Right atrium auricular region (tissue), 2 donors: ENCODE results near the gene CDH20. TPM values are rescaled to one million over a fixed set of nuclear protein-coding genes. Genes with fewer than 3 reads are reported as not detected.

Source experiments
- DNase-seq: peaks from one replicate; pipeline ENCODE4 v3.0.0-alpha.2; 2019; ENCODE audit warnings: low spot score
- H3K27ac ChIP-seq, 2 donors: fragments of 200-600 bp; sonication (generic); 1 replicate in 1 of 2; 2 replicates in 1 of 2; pipeline ENCODE4 v1.5.1; 2016 to 2019
- H3K27me3 ChIP-seq, 2 donors: fragments of 200-600 bp; sonication (generic); one replicate each; pipeline versions ENCODE4 v1.5.1 to v1.6.0; 2017 to 2019
- H3K36me3 ChIP-seq: fragments of 200-600 bp; sonication (generic); one replicate; pipeline ENCODE4 v1.5.1; 2016
- H3K4me1 ChIP-seq, 2 donors: fragments of 200-600 bp; sonication (generic); one replicate each; pipeline versions ENCODE4 v1.5.1 to v1.6.0; 2017 to 2019
- H3K4me3 ChIP-seq, 2 donors: fragments of 200-600 bp; sonication (generic); 1 replicate in 1 of 2; 2 replicates in 1 of 2; pipeline ENCODE4 v1.5.1; 2017 to 2019; ENCODE audit warnings: mild to moderate bottlenecking in 1 of 2, moderate library complexity in 1 of 2
- H3K9me3 ChIP-seq, 2 donors: fragments of 200-600 bp; sonication (generic); one replicate each; pipeline ENCODE4 v1.5.1; 2019
- total RNA-seq, 2 donors: library from RNA; depleted of rRNA; stranded (reverse); fragments of >200 nt; gene quantifications; one replicate each; pipeline ENCODE4 v1.1.0, GENCODE V29; 2016
- TF ChIP-seq, protein P1 (sequence below), 2 donors: fragments of 200-600 bp; sonication (generic); IDR thresholded peaks; one replicate each; pipeline ENCODE4 v1.5.1; 2019; ENCODE audit warnings: antibody characterized with exemption in 2 of 2

CDH20 gene
- total RNA-seq, 2 donors from 2014 or later: 0.41 TPM; not detected in 1

DNA sequence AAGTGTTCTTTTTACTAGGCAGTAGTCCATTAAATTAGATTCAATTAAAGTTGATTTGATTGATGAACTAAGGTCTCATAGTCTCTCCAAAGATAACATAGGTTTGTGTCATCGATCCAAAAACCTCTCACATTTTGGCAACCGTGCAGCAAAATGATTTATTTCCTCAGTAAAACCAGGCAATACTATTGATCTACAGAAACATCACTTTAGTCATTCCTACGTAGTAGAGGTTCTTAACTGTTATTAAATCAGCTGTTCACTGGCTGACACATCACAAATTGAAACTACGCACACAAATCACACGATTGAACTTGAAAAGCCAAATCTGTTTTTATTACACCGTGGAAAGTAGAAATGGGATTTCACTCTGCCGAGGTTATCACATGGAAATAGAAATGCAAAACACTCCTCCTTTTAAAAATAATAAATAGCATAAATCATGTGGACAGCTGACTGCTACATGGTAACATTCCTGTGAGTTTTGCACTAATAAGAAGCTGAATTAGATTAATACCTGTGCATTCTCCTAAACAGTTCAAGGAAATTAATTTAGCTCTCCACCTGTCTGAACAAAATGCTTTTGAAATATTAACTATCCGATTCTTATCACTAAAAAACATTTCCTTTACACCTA lies 262.5 kb downstream of the CDH20 start:
- TF ChIP-seq, protein P1, sequence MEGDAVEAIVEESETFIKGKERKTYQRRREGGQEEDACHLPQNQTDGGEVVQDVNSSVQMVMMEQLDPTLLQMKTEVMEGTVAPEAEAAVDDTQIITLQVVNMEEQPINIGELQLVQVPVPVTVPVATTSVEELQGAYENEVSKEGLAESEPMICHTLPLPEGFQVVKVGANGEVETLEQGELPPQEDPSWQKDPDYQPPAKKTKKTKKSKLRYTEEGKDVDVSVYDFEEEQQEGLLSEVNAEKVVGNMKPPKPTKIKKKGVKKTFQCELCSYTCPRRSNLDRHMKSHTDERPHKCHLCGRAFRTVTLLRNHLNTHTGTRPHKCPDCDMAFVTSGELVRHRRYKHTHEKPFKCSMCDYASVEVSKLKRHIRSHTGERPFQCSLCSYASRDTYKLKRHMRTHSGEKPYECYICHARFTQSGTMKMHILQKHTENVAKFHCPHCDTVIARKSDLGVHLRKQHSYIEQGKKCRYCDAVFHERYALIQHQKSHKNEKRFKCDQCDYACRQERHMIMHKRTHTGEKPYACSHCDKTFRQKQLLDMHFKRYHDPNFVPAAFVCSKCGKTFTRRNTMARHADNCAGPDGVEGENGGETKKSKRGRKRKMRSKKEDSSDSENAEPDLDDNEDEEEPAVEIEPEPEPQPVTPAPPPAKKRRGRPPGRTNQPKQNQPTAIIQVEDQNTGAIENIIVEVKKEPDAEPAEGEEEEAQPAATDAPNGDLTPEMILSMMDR (IDR thresholded peaks at IDR 0.05): no peak
- Histone ChIP-seq H3K27me3 (no peaks in the 10 kb centered on the region), H3K27ac (no peak overlapping the region), H3K36me3 (no peaks in the 10 kb centered on the region), H3K9me3 (no peaks in the 10 kb centered on the region), H3K4me3 (no peak overlapping the region), H3K4me1 (no peaks in the 10 kb centered on the region)
- no peak for DNase-seq

DNA sequence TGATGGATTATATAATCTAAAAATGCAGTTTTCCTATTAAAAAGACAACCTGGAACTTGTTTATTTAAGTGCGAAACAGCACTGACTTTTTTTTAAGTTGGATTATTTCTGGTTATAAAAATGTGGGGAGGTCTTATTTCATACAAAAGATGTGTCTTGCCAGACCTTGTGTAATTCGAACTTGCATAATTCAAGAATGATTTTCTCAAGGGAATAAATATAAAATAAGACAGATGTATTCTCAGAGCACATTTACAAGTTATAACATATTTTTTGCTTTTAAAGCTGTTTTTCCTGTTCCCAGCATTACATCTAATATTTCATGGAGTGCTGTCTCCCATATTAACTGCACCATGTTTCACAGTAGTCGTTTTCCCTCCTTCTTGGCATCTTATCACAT lies 263.1 kb downstream of the CDH20 start:
- no peaks in the 10 kb centered on the region for H3K9me3 ChIP-seq
- H3K27ac ChIP-seq: no peak overlapping the region
- TF ChIP-seq, protein P1 (IDR thresholded peaks at IDR 0.05): no peak
- no peaks in the 10 kb centered on the region for H3K4me1 ChIP-seq
- H3K36me3 ChIP-seq: no peaks in the 10 kb centered on the region
- no peaks in the 10 kb centered on the region for H3K27me3 ChIP-seq
- DNase-seq: no peak
- H3K4me3 ChIP-seq: no peak overlapping the region

DNA sequence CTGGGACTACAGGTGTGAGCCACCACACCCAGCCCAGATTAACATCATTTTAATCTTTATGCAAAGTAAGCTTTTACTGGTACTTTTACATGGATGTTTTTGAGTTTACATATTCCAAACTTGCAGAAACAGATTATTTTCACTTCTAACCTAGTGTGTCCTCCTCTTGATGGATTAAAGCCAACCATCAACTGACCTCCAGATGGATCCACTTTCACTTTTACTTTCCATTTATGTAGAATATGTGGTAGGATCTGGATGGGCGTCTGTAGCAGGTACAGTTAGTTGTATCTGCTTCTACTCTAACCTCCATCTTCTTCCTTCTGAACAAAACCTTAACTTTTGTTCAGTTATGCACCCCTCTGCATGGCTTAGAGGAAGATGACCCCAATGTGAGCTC lies 264.1 kb downstream of the CDH20 start:
- H3K4me1 ChIP-seq: no peaks in the 10 kb centered on the region
- DNase-seq: no peak
- H3K27ac ChIP-seq: no peak overlapping the region
- H3K27me3 ChIP-seq: no peaks in the 10 kb centered on the region
- no peaks in the 10 kb centered on the region for H3K36me3 ChIP-seq
- H3K4me3 ChIP-seq: no peak overlapping the region
- no peaks in the 10 kb centered on the region for H3K9me3 ChIP-seq
- TF ChIP-seq, protein P1 (IDR thresholded peaks at IDR 0.05): no peak

DNA sequence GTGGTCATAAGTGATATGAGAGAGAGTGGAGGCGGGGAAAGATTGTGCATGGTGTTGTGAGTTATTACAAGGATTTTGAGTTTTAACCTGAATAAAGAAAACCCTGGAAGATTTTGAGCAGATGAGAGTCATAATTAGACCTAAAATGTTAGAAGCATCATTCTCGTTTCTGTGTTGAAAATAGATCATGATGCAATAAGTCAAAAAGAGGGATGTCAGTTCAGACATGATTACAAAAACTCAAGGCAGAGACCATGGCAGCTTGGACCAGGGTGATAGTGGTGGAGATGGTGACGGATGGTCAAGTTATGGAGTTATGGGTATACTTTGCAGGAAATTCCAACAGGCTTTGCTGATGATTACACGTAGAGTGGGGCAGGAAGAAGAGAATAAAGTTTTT lies 267.2 kb downstream of the CDH20 start:
- TF ChIP-seq, protein P1 (IDR thresholded peaks at IDR 0.05): no peak
- Histone ChIP-seq H3K4me3 (no peak overlapping the region), H3K4me1 (peaks cover 0 to 13% of the 10 kb centered on the region in 2 donors), H3K9me3 (no peaks in the 10 kb centered on the region), H3K36me3 (no peaks in the 10 kb centered on the region), H3K27me3 (no peaks in the 10 kb centered on the region), H3K27ac (no peak overlapping the region)
- DNase-seq: no peak

DNA sequence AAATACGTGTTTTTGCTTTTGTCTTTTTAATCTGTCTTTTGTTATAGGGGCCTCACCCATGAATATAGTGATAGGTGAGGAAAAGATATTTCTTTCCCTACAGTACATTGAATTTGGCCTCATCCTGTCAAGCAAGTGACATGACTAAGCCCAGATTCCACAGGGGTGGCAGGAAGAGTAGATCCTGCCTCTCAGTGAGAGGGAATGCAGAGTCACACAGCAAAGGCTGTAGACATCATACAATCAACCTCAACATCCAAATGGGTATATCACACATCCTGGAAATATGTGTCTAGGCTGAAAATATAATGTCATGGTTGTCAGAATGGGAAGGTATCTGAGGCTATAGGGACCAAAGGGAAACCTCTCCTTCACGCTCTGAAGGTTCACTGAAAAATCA lies 269.6 kb downstream of the CDH20 start:
- TF ChIP-seq, protein P1 (IDR thresholded peaks at IDR 0.05): no peak

More for the DNA sequence above, 269.6 kb downstream of the CDH20 start:
- no peak for DNase-seq
- no peaks in the 10 kb centered on the region for H3K36me3 ChIP-seq
- H3K4me1 ChIP-seq: peaks cover 0 to 35% of the 10 kb centered on the region in 2 donors
- H3K4me3 ChIP-seq: no peak overlapping the region
- no peaks in the 10 kb centered on the region for H3K27me3 ChIP-seq
- H3K27ac ChIP-seq: no peak overlapping the region
- H3K9me3 ChIP-seq: no peaks in the 10 kb centered on the region
